IMR-90 (cell line): Measurements from ENCODE around the gene STAT1. TPM values are rescaled to one million over a fixed set of nuclear protein-coding genes. Genes with fewer than 3 reads are reported as not detected.

ENCODE experiments used
- ATAC-seq: fragments of 200-7000 bp; cut with Tn5 transposase; 2 replicates; pipeline ENCODE4 v1.9.1; 2020; ENCODE audit warnings: low read depth, mild to moderate bottlenecking, moderate library complexity
- BruUV-seq: library from RNA; stranded (reverse); fragments of 400-500 nt; replicated peaks from 2 replicates; lab custom pipeline; 2021; lab: Mats Ljungman, UMichigan
- CTCF ChIA-PET: fragments of 300-600 bp; formaldehyde crosslinking; extraction: SDS; loops from one replicate; lab custom pipeline; 2021; ENCODE audit warnings: antibody characterized with exemption; lab: Yijun Ruan, JAX
- POLR2A ChIA-PET: fragments of 300-600 bp; sonication (Branson Sonifier 250); formaldehyde crosslinking; loops from one replicate; lab custom pipeline; 2022; ENCODE audit warnings: antibody characterized with exemption; ENCODE audit not compliant: unreplicated experiment; lab: Charles Lee
- DNase-seq: peaks from one replicate; pipeline ENCODE4 v3.0.0; 2013
- H2AFZ ChIP-seq: replicated peaks from 2 replicates; pipeline ENCODE3; 2013; ENCODE audit warnings: low read length, mild to moderate bottlenecking; ENCODE audit not compliant: poor library complexity
- H2AK5ac ChIP-seq: 2 replicates; pipeline ENCODE4 v1.6.1; 2013; ENCODE audit warnings: low read depth, low read length, inconsistent platforms
- H2AK9ac ChIP-seq: replicated peaks from 2 replicates; pipeline ENCODE3; 2013; ENCODE audit warnings: mild to moderate bottlenecking, low read depth, low read length, moderate library complexity; ENCODE audit not compliant: poor library complexity
- H2BK120ac ChIP-seq: 2 replicates; pipeline ENCODE4 v1.6.1; 2013; ENCODE audit warnings: low read depth, low read length, inconsistent platforms
- H2BK15ac ChIP-seq: 3 replicates; pipeline ENCODE4 v1.6.1; 2013; ENCODE audit warnings: low read depth, low read length, inconsistent platforms
- H2BK20ac ChIP-seq: 2 replicates; pipeline ENCODE4 v1.6.1; 2013; ENCODE audit warnings: low read depth, mild to moderate bottlenecking, inconsistent platforms, low read length, moderate library complexity
- H2BK5ac ChIP-seq: 2 replicates; pipeline ENCODE4 v1.6.1; 2013; ENCODE audit warnings: mild to moderate bottlenecking, low read depth, low read length, inconsistent platforms; ENCODE audit not compliant: poor library complexity, severe bottlenecking
- H3K14ac ChIP-seq: replicated peaks from 2 replicates; pipeline ENCODE4 v1.6.1; 2013; ENCODE audit warnings: low read depth, low read length, inconsistent platforms
- H3K18ac ChIP-seq: 2 replicates; pipeline ENCODE4 v1.6.1; 2013; ENCODE audit warnings: low read depth, low read length, control low read depth
- H3K23ac ChIP-seq: 2 replicates; pipeline ENCODE4 v1.6.1; 2013; ENCODE audit warnings: low read depth, low read length, inconsistent platforms
- H3K27ac ChIP-seq: 2 replicates; pipeline ENCODE4 v1.5.1; 2013; ENCODE audit warnings: mild to moderate bottlenecking, control low read depth, low read length; ENCODE audit not compliant: insufficient read depth
- H3K27me3 ChIP-seq: 2 replicates; pipeline ENCODE4 v1.6.1; 2013; ENCODE audit warnings: low read length; ENCODE audit not compliant: control insufficient read depth, insufficient read depth
- H3K36me3 ChIP-seq: 2 replicates; pipeline ENCODE4 v1.6.1; 2013; ENCODE audit warnings: low read length, mixed read lengths; ENCODE audit not compliant: control insufficient read depth, insufficient read depth
- H3K4ac ChIP-seq: 2 replicates; pipeline ENCODE4 v1.6.1; 2013; ENCODE audit warnings: low read depth, low read length, inconsistent platforms
- H3K4me1 ChIP-seq: 2 replicates; pipeline ENCODE4 v1.6.1; 2013; ENCODE audit warnings: low read length, mixed read lengths; ENCODE audit not compliant: control insufficient read depth, insufficient read depth
- H3K4me2 ChIP-seq: 2 replicates; pipeline ENCODE4 v1.6.1; 2013; ENCODE audit warnings: low read depth, mild to moderate bottlenecking, control low read depth, low read length, moderate library complexity
- H3K4me3 ChIP-seq: 2 replicates; pipeline ENCODE4 v1.5.1; 2013; ENCODE audit warnings: low read depth, mild to moderate bottlenecking, control low read depth, low read length, moderate library complexity; ENCODE audit not compliant: insufficient read depth
- H3K56ac ChIP-seq: 2 replicates; pipeline ENCODE4 v1.6.1; 2013; ENCODE audit warnings: low read length, inconsistent platforms; ENCODE audit not compliant: insufficient read depth; ENCODE audit errors: extremely low read depth
- H3K79me1 ChIP-seq, 2 experiments: 2 replicates each; pipeline ENCODE4 v1.6.1; 2013; ENCODE audit warnings: low read length in 2 of 2, inconsistent platforms in 1 of 2, low read depth in 1 of 2
- H3K9ac ChIP-seq: 2 replicates; pipeline ENCODE4 v1.6.1; 2013; ENCODE audit warnings: low read depth, low read length, control low read depth
- H3K9me1 ChIP-seq: 2 replicates; pipeline ENCODE4 v1.6.1; 2013; ENCODE audit warnings: low read length, inconsistent platforms; ENCODE audit not compliant: insufficient read depth
- H3K9me3 ChIP-seq: 2 replicates; pipeline ENCODE4 v1.6.1; 2013; ENCODE audit warnings: low read length; ENCODE audit not compliant: control insufficient read depth, insufficient read depth
- H4K20me1 ChIP-seq: 2 replicates; pipeline ENCODE4 v1.6.1; 2013; ENCODE audit warnings: low read length, inconsistent platforms; ENCODE audit not compliant: insufficient read depth
- H4K5ac ChIP-seq: 2 replicates; pipeline ENCODE4 v1.6.1; 2013; ENCODE audit warnings: mild to moderate bottlenecking, low read depth, low read length, control low read depth
- H4K8ac ChIP-seq, 2 experiments: 2 replicates each; pipeline ENCODE4 v1.6.1; 2013; ENCODE audit warnings: low read depth in 2 of 2, low read length in 2 of 2, control low read depth in 1 of 2, inconsistent platforms in 1 of 2
- H4K91ac ChIP-seq: 2 replicates; pipeline ENCODE4 v1.6.1; 2013; ENCODE audit warnings: low read depth, low read length, inconsistent platforms; ENCODE audit not compliant: insufficient read depth
- CEBPB ChIP-seq: IDR thresholded peaks from 2 replicates; pipeline ENCODE4 v1.6.1; 2012; ENCODE audit warnings: low read depth, low read length, improper control_type of control experiment
- CHD1 ChIP-seq: IDR thresholded peaks from 2 replicates; pipeline ENCODE4 v1.6.1; 2012; ENCODE audit warnings: low read depth, low read length, improper control_type of control experiment
- ELK1 ChIP-seq: fragments of 150-350 bp; IDR thresholded peaks from 2 replicates; pipeline ENCODE4 v1.6.1; 2016; ENCODE audit warnings: low read depth, mild to moderate bottlenecking, low read length, moderate library complexity, borderline replicate concordance
- MAZ ChIP-seq: IDR thresholded peaks from 2 replicates; pipeline ENCODE4 v1.6.1; 2012; ENCODE audit warnings: low read depth, mild to moderate bottlenecking, low read length, improper control_type of control experiment, moderate library complexity, borderline replicate concordance
- MXI1 ChIP-seq: IDR thresholded peaks from 2 replicates; pipeline ENCODE4 v1.6.1; 2012; ENCODE audit warnings: low read depth, mild to moderate bottlenecking, low read length, moderate library complexity, borderline replicate concordance
- POLR2A ChIP-seq: IDR thresholded peaks from 2 replicates; pipeline ENCODE4 v1.6.1; 2012; ENCODE audit warnings: mild to moderate bottlenecking, low read depth, low read length
- RCOR1 ChIP-seq: IDR thresholded peaks from 2 replicates; pipeline ENCODE4 v1.6.1; 2012; ENCODE audit warnings: mild to moderate bottlenecking, low read length, improper control_type of control experiment; ENCODE audit not compliant: insufficient replicate concordance
- RFX5 ChIP-seq: IDR thresholded peaks from 2 replicates; pipeline ENCODE4 v1.8.0; 2012; ENCODE audit warnings: low read depth, mild to moderate bottlenecking, low read length, moderate library complexity
- USF2 ChIP-seq: fragments of 150-350 bp; IDR thresholded peaks from 2 replicates; pipeline ENCODE4 v1.6.1; 2017; ENCODE audit warnings: mild to moderate bottlenecking, antibody characterized with exemption, low read length, low read depth
- WGBS, 2 experiments: methylation state at CpG; one replicate each; pipeline versions ENCODE4 v1.1.5 to v1.1.7; 2013; ENCODE audit warnings: missing lambda C conversion rate in 2 of 2; ENCODE audit not compliant: insufficient read length in 1 of 2; ENCODE audit errors: extremely low coverage in 2 of 2; 5-methylcytosine and 5-hydroxymethylcytosine counted together
- dilution Hi-C: fragments of 300-500 bp; cut with HindIII; formaldehyde crosslinking; loops from one replicate; pipeline ENCODE4 v1.14.3; 2018; ENCODE audit warnings: low sequenced_read_pairs; ENCODE audit not compliant: unreplicated experiment
- in situ Hi-C: fragments of 300-500 bp; cut with MboI; formaldehyde crosslinking; loops from 3 replicates; pipeline ENCODE4 v1.14.3; 2019; ENCODE audit warnings: low sequenced_read_pairs, inconsistent platforms, mixed read lengths
- intact Hi-C: fragments of 100-400 bp; cut with micrococcal nuclease; formaldehyde crosslinking; loops from 2 replicates; pipeline ENCODE4 v1.10.0; 2022
- polyA plus RNA-seq, 3 experiments: library from polyadenylated mRNA; depleted of rRNA; stranded (reverse); fragments of >200 nt; gene quantifications; 2 replicates each; pipeline ENCODE4 v1.2.3, GENCODE V29; 2012; ENCODE audit warnings: low replicate concordance in 1 of 3
- total RNA-seq: library from RNA; depleted of rRNA; stranded (reverse); fragments of >200 nt; gene quantifications from 2 replicates; pipeline ENCODE4 v1.2.3, GENCODE V29; 2012

Gene STAT1
- total and polyA plus RNA-seq, 2 of the 4 experiments (the other 2 are of a cell fraction): 43.2 to 67.9 TPM

GRCh38 chr2:190981733-190982132 lies 32.2 kb downstream of the STAT1 start:
- Histone ChIP-seq H3K4me3 (no peak overlapping the region), H2BK15ac (no peak overlapping the region), H4K8ac (no peak overlapping the region), H3K9me3 (no peaks in the 10 kb centered on the region), H2BK5ac (no peak overlapping the region), H3K9me1 (peaks cover 23% of the 10 kb centered on the region), H3K27ac (no peak overlapping the region), H3K4me2 (no peak overlapping the region), H3K4ac (no peak overlapping the region), H3K23ac (no peak overlapping the region), H3K79me1 (peaks cover 0 to 25% of the 10 kb centered on the region in 2 experiments; a peak in 3 of 4 replicates), H2BK20ac (no peak overlapping the region), H4K5ac (no peak overlapping the region), H3K27me3 (no peaks in the 10 kb centered on the region), H4K91ac (no peak overlapping the region), H2AK5ac (no peak overlapping the region), H2BK120ac (no peak overlapping the region), H3K4me1 (peaks cover 5% of the 10 kb centered on the region), H3K18ac (no peak overlapping the region), H2AK9ac (no peak overlapping the region), H3K9ac (no peak overlapping the region), H3K56ac (no peak overlapping the region), H3K14ac (no peak overlapping the region), H3K36me3 (peaks cover 57% of the 10 kb centered on the region), H2AFZ (no peak overlapping the region), H4K20me1 (peaks cover 51% of the 10 kb centered on the region)
- DNase-seq: no peak
- no TSS peak for BruUV-seq
- intact Hi-C loops (no loop called here), in situ Hi-C loops (no loop called here), dilution Hi-C loops (no loop called here)
- no peak for ATAC-seq
- CTCF ChIA-PET: no interaction called here
- POLR2A ChIA-PET: no interaction called here
- 80% methylated on average over 1 of the region's 1 CpG; no CpG with 5 or more reads in 1 of the 2 experiments for WGBS, 2 experiments
- TF ChIP-seq MXI1: no peak
- no peak for TF ChIP-seq MAZ
- no peak for TF ChIP-seq RFX5
- TF ChIP-seq POLR2A: no peak
- no peak for TF ChIP-seq ELK1
- no peak for TF ChIP-seq USF2
- TF ChIP-seq CEBPB: no peak
- TF ChIP-seq RCOR1: no peak
- no peak for TF ChIP-seq CHD1
